HG02884 (cell line): ENCODE data around the gene OLIG2.

ENCODE experiments used
- ATAC-seq: cut with Tn5 transposase; IDR thresholded peaks from one replicate; pipeline ENCODE4 v1.9.1; 2021; ENCODE audit warnings: mild to moderate bottlenecking, moderate library complexity; ENCODE audit not compliant: unreplicated experiment

Gene OLIG2

DNA sequence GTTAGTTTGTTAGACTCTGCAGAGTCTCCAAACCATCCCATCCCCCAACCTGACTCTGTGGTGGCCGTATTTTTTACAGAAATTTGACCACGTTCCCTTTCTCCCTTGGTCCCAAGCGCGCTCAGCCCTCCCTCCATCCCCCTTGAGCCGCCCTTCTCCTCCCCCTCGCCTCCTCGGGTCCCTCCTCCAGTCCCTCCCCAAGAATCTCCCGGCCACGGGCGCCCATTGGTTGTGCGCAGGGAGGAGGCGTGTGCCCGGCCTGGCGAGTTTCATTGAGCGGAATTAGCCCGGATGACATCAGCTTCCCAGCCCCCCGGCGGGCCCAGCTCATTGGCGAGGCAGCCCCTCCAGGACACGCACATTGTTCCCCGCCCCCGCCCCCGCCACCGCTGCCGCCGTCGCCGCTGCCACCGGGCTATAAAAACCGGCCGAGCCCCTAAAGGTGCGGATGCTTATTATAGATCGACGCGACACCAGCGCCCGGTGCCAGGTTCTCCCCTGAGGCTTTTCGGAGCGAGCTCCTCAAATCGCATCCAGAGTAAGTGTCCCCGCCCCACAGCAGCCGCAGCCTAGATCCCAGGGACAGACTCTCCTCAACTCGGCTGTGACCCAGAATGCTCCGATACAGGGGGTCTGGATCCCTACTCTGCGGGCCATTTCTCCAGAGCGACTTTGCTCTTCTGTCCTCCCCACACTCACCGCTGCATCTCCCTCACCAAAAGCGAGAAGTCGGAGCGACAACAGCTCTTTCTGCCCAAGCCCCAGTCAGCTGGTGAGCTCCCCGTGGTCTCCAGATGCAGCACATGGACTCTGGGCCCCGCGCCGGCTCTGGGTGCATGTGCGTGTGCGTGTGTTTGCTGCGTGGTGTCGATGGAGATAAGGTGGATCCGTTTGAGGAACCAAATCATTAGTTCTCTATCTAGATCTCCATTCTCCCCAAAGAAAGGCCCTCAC lies at the start of gene OLIG2:
TSS of gene OLIG2 (plus strand) at position 447 of the 954 bp plus-strand sequence. CDS start 928 bp downstream, outside the sequence.
- ATAC-seq, result no peak

DNA sequence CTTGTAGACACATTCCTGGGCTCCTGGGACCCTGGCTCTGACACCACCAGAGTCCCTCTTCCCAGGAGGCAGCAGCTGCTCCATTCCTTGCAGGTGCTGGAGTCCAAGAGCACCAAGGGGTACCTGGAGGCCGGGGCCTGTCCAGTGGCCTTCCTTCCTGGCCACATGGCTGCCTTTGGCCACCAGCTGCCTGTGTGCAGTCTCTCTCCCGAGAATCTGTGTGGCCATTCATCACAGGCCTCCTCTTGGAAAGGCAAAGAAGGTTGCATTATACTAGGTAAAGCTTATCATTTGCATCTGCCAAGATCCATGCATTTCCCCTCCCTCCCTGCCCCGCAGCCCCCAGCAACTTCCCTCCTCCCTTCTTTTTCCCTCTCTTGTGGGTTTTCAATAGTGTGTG lies 48.9 kb upstream of the OLIG2 start:
- ATAC-seq, result no peak

DNA sequence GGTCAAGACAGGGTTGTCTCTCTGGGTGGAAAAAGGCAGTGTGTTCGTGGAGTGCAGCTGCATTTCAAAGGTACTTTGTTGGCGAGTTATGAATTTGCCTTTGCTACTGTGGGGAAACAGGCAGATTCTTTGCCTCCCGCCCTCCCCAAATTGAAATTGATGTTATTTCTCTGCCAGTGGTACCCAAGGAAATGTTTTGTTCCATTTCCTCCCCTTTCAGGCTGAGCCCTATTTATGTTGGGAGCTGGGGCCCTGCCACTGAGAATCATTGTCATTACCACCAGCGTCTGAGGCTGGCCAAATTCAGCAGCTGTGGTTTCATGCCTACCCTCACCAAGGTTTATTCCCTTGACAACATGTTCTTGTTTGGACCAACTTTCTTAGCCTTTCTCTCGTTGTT lies 48.5 kb upstream of the OLIG2 start:
- no peak for ATAC-seq

DNA sequence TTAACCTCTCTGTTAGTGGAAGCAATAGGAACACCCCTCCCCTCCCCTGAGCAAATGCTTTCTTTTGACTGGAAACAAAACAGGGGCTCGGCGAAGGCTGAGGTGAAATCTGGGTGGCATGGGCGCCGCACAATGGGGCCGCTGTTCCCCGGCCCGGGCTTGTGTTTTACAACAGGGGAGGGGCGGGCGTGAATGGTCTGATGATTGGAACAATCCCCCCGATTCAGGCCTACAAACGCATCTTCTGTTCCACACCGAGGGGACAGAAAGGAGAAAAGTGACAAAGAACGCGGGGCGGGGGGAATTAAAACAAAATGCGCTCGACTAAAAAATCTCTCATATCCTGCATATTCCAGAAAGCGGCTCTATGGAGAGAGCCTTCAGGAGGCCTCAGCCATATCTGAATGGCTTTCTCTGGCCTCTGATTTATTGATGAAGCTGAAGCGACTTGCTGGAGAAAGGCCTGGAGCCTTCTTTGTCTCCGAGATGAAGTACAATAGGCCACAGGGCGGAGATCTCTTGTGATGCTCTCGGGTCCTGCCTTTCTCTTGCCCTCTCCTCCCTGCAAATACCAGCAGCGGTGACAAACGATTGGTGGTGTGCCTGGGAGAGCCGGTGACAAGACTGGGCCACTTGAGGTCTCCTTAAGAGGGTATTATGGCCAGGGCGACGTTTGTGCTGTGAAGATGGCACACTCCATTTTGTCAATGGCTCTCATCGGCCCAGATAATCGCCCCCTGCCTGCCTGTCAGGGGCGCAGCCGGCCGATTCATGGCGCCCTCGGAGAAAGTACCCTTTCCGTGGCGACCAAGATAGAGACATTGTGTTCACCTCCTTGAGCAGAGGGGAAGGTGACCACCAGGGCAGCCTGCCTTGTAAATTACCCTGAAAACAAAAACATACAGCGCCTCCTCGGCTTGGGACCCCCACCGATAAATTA lies 47.1 kb upstream of the OLIG2 start:
- no peak for ATAC-seq

DNA sequence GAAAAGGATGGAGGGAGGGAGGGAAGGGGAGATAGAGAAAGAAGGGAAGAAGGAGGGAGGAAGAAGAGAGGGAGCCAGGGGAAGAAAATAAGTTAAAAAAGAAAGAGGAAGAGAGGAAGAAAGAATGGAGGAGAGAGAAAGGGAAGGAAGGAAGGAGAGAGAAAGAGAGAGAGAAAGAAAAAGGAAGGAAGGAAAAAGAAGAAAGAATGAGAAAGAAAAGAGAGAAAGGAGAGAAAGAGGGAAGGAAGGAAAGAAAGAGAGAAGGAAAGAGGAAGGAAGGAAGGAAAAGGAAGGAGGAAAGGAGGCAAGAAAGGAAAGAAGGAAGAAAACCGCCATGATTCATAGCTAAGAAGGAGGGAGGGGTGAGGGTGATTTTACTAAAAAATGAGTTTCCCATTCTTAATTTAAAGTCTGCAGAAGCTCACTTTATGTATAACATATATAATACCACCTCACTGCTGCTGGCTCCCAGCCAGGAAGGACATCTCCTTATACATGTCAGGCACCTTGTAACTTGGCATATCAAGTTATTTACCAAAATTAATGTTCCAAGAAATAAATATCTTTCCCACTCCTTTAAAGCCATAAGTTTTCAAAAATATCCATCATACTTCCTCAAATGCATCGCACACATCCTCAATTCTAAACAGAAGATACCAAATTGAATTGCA lies 46.0 kb upstream of the OLIG2 start:
- ATAC-seq, result no peak

DNA sequence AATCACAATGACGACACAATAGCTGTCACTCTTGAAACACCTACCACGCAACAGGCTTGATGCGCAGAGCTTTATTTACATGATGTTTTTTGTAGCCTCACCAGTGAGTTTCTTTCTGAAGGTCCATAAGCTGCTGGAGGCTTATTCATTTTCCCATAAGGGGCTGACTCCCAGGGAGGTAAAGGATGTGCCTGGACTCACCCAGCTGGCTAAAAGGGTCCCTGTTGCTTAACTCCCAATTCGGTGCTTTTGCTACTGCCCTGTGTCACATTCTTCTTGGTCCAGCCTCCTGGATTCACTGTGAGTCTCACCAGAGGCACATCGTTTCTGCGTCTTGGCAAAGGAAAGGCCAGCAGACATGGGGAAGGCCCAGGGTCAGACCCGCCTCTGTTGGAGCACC lies 44.6 kb upstream of the OLIG2 start:
- no peak for ATAC-seq

DNA sequence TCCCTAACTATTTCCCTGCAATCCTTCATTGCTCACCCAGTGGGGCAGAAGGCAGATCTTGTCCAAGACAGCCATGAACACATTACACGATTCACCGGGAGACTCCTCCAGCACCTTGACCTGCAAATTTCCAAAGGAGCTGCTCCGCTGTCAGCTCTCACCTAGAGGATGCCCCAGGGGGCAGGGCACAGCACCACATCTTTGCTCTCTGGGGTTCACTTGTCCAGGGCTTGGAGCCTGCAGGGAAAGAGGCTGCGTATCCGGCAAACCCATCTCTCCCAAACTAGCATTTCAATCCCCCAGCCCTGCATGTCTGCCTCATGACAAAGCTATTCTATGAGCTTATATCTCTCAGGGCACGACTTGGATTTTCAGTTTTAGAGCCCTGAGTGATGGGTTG lies 35.1 kb upstream of the OLIG2 start:
- no peak for ATAC-seq

DNA sequence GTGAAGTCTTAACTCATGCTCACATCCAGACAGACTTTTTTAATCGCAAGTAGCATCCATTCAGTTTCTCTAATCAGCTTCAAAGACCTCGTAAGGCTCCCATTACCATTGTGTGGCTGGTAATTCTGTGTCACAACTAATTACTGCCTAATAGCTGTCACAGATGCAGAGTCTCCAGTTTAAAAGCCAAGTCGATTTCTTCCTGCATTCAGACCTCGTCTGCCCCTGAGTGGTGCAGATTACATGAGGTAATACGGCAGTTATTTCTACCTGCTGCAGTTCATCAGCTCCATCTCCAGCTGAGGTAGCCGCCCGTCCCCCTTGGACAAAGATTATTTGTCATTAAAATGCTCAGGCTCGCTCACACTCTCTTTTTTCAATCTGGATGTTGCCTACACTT lies 34.4 kb upstream of the OLIG2 start:
- ATAC-seq, result no peak

DNA sequence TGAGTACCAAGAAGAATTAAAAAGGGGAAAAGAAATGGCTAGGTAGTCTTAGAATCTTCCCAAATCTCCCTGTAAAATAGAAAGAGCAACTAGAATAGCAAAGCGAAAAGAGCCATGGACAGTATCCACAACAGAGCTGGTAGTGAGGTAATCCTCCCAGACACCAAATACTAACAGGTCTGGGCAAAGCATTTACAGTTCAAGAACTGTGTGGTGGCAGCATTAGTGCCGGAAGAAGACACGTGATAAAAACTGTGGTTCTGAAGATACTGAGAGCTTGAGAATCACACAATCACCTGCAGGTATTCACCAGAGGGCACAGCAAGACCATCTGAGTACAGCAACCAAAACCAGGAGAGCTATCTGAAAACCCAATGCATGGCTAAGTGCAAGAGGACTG lies 31.8 kb upstream of the OLIG2 start:
- ATAC-seq, result no peak

DNA sequence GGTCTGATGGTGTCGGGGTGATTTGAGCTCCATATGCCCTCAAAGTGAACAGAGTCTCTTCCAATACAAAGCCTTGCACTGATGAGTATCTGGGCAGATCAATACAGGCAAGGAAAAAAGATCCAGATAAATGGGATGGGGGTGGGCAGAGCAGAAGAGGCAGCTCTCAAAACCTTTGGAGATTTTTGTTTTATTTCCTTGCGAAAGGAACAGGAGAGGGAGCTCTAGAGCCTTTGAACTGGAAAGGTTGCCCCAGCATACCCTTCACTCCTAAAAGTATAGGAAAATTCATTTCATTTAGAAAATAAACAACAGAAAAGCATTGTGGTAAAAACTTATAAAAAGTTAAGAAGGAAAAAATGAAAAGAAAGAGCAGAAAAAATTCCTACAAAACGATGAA lies 31.4 kb upstream of the OLIG2 start:
- no peak for ATAC-seq

DNA sequence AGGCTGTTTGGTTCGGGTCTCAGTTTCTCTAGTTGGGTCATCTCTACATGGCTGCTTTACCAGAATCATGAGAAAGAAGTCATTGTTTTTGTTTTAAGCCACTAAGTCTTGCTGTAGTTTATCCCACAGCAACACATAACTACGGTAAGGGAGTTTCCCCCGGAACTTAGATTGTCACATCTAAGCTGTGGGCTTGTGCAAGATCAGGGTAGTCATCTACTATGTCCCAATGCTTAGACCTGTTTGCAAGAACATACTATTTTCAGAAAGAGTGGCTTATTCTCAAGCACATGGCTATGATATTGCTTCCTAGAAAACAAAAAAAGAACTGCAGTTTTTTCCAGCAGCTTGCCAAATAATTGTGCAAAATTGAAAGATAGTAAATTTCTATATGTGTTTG lies 18.0 kb upstream of the OLIG2 start:
- no peak for ATAC-seq

DNA sequence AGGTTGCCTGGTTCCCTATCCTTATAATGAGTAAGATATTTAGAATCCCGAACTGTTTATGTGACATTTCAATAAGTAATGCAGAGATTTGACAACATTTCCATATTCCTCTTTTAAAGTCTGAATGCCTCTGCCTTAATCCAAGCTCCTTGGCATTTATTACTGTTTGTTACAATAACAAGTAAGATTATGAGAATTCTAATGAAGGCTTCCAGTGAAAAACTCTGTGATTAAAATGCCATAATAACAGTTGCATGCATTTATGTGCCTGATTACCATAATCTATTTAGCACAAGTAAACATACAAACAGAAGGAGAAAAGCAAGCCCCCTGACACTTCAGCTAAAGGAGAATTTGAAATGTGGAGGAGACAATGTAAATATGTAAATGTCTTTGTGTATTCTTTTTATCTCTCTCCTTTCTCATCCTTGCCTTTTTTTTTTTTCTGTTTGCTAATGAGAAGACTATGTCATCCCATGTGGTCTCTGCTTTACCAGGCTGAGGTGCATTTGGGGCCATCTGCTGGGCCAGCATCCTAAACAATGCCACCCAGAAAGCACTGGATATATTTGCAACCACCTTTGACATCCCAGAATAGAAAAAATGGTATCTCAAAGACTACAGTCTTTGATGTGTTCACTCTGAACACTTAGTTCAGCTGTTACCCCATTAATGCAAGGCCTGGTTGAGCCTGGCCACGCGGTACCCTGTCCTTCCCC lies 17.2 kb upstream of the OLIG2 start:
- ATAC-seq, result no peak

DNA sequence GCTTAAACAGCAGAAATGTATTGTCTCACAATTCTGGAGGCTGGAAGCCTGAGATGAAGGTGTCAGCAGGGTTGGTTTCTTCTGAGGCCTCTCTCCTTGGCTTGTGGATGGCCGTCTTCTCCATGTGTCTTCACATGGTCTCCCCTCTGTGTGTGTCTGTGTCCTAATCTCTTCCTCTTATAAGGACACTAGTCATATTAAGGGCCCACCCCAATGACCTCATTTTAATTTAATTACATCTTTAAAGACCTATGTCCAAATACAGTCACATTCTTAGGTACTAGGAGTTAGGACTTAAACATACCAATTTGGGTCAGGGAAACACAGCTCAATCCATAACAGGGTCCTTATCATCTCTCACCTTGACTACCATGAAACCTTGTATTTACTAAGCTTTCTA lies 14.8 kb upstream of the OLIG2 start:
- no peak for ATAC-seq

DNA sequence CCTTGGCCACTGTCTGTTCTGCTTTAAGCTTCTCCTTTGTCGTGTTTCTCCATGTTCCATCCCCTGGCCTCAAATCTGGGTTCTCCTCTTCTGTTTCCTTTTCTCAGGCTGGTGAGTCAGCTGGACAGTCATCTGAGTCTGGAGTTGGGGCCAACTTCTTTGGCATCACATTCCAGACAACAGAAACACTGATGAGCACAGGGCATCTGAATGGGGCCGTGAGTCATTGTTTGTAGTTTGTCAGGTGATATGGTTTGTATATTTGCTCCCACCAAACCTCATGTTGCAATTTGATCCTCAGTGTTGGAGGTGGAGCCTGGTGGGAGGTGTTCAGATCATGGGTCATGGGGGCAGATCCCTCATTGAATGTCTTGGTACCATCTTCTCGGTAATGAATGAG lies 14.3 kb upstream of the OLIG2 start:
- ATAC-seq, result no peak

DNA sequence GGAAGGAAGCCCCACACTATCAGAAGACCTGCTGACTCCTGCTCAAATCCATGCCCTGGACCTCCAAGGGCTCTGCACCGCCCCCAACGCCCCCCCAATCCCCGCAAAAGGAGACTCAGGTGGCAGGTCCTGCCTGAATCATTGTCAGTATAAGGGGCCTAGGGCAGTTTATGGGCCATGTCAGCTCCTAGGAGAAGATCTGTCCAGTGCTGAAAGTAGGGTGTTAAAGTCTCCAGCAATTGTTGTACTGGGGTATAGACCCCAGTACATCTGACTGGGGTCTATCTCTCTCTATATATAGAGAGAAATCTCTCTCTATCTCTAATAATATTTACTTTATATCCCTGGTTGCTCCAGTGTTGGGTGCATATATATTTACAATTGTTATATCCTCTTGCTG lies 12.1 kb upstream of the OLIG2 start:
- ATAC-seq, result no peak

DNA sequence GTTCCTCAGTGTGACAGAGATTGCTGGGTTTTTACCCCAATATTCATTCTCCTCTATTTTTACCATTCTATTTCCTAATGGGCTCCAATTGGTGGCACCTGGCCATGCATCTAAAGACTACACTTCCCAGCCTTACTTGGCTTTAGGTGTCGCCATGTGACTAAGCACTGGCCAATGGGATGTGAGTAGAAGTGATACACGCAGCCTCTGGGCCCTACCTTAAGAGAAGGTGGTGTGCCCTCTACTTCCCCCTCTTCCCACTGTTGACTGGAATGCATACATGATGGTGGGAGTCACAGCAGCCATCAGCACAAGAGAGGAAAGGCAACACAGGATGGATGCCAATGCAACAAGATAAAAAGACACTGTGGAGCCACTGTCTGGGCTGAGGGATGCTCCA lies 11.4 kb upstream of the OLIG2 start:
- no peak for ATAC-seq

DNA sequence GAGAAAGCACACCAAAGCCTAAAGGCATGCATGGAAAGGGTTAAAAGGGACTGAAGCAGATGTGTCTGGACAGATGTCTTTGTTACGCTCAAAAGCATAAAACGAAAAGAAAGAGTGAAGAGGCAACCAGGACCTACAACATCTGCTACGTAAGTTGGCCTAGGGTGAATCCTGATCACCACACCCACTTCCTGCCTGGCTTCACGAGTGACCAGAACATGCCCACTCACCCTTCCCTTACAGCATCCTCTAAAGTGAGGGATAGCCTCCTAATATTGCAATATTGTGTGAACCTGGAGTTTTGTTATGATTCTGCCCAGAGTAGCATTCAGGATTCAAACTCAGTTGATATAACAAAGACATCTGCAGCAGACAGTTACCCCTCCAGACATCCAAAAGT lies 10.6 kb upstream of the OLIG2 start:
- no peak for ATAC-seq

DNA sequence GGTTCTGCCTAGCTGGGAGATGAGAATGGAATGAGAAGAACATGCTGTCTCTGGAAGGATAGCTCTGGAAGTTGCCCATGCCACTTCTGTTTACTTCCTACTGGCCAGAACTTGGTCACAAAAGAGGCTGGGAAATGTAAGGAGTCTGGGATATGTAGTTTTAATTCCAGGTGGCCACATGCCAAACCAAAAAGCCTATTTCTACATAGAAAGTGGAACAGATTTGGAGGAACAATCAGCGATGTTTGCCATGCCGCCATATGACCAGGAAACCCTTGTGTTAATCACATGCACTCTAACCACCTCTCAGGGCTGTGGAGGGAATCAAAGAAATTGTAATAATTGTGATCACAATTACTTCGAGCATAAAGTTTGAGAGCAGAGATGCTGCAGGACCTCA lies 10.0 kb upstream of the OLIG2 start:
- ATAC-seq, result no peak

DNA sequence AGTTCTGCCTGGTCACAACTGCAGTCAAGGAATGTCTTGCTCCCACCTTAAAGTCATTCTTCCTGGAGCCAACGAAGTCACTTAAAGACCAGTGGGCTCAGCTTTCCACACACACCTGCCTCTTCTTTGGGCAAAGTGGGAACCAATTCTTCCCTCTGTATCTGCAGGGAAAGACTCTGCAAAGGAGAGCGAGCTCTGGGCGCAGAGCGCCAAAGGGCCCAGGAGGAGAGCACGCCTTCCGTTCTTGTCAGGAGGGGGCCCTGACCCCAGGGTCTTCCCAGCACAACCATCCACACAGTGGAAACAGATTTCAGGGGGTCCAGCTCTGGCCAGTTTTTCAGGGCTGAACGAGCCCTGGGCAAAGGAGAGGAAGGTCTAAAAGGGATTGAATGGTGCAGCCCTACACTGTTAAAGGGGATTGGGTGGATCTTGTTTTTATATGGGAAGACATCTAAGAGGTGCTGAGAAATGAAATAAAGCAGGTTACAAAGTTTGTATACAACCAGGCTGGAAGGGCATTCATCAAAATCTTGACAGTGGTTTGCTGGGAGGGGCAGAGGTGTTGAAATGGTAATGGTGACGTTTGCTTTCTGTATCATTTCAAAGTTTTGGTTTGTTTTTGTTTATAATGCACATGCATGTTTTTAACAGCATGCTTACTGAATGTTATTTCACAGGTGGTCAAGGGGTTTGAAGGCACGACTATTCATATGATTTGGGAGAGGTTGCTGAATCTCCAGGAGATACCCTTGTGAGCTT lies 6.8 kb upstream of the OLIG2 start:
- ATAC-seq, result no peak

DNA sequence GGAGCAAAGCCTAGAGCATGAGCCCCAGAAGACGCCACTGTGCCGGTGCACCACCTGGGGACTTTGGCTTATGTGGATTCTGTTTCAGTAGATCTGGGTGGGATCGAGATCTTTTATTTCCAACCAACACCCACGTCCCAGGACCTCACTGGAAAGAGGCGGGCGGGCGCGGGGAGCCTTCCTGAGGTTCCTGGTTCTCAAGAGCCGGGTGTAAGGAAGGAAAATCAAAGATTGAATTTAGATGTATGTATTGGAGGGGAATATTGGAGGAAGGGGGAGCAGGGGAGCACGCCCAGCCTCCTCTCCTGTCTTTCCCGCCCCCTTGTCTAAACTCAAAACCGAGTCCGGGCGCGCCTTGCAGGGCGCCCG lies 6.2 kb upstream of the OLIG2 start:
- ATAC-seq, result no peak
